ENCODE results near the gene IFITM10.
"Not testable (repeated sequence)": the region's sequence is repeated elsewhere in the genome, so short reads cannot be mapped to it uniquely, and the experiment has no call there.

GRCh38 chr11:1769304-1769936, 19.0 kb upstream of the IFITM10 start:
- TF ChIP-seq POLR2A (IDR thresholded peaks at IDR 0.05; ENCODE audit: low read length); GATA1 (IDR thresholded peaks at IDR 0.05; ENCODE audit: low read depth, low read length): not testable (repeated sequence)
